Lower lobe of right lung (tissue), 2 donors: ENCODE data around the gene TBC1D8. TPM values are rescaled to one million over a fixed set of nuclear protein-coding genes. Genes with fewer than 3 reads are reported as not detected.

Source experiments
- ATAC-seq, 2 donors: fragments of 200-7000 bp; cut with Tn5 transposase; one replicate each; pipeline ENCODE4 v1.9.1; 2020 to 2022; ENCODE audit warnings: mild to moderate bottlenecking in 2 of 2, moderate library complexity in 2 of 2
- DNase-seq: peaks from one replicate; pipeline ENCODE4 v3.0.0-alpha.2; 2020
- H3K27ac ChIP-seq: fragments of 200-600 bp; one replicate; pipeline ENCODE4 v1.8.0; 2022
- H3K27me3 ChIP-seq: fragments of 200-600 bp; one replicate; pipeline ENCODE4 v1.8.0; 2022; ENCODE audit warnings: low read depth
- H3K36me3 ChIP-seq: fragments of 200-600 bp; one replicate; pipeline ENCODE4 v1.8.0; 2022; ENCODE audit warnings: mild to moderate bottlenecking
- H3K4me1 ChIP-seq: fragments of 200-600 bp; one replicate; pipeline ENCODE4 v1.8.0; 2022
- H3K4me3 ChIP-seq: fragments of 200-600 bp; one replicate; pipeline ENCODE4 v1.8.0; 2022; ENCODE audit warnings: mild to moderate bottlenecking
- H3K9me3 ChIP-seq: fragments of 200-600 bp; one replicate; pipeline ENCODE4 v1.8.0; 2022
- intact Hi-C: fragments of 100-400 bp; cut with DNase I; formaldehyde crosslinking; loops from one replicate; pipeline ENCODE4 v1.11.0; 2022
- total RNA-seq: library from RNA; stranded (reverse); fragmentation: NEBNext Ultra II Directional; extraction: Animal tissue kit (Norgen Biotek cat#: 25700); gene quantifications from one replicate; pipeline ENCODE4 v1.2.1, GENCODE V29; 2021
- TF ChIP-seq, protein P1 (sequence below): fragments of 200-600 bp; IDR thresholded peaks from one replicate; pipeline ENCODE4 v1.8.0; 2022; ENCODE audit warnings: antibody characterized with exemption, mild to moderate bottlenecking
- donor health status: DM: no; HTN: yes; CAD: no; lungs with severe emphysema.

The TBC1D8 gene
- total RNA-seq, 1 donor from 2014 or later = 30.2 TPM

GRCh38 chr2:100982431-100982861 lies 168.7 kb downstream of the TBC1D8 start:
- TF ChIP-seq, protein P1, sequence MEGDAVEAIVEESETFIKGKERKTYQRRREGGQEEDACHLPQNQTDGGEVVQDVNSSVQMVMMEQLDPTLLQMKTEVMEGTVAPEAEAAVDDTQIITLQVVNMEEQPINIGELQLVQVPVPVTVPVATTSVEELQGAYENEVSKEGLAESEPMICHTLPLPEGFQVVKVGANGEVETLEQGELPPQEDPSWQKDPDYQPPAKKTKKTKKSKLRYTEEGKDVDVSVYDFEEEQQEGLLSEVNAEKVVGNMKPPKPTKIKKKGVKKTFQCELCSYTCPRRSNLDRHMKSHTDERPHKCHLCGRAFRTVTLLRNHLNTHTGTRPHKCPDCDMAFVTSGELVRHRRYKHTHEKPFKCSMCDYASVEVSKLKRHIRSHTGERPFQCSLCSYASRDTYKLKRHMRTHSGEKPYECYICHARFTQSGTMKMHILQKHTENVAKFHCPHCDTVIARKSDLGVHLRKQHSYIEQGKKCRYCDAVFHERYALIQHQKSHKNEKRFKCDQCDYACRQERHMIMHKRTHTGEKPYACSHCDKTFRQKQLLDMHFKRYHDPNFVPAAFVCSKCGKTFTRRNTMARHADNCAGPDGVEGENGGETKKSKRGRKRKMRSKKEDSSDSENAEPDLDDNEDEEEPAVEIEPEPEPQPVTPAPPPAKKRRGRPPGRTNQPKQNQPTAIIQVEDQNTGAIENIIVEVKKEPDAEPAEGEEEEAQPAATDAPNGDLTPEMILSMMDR = no peak
- Histone ChIP-seq H3K36me3 (peaks cover 7% of the 10 kb centered on the region), H3K9me3 (no peaks in the 10 kb centered on the region), H3K4me3 (no peak overlapping the region), H3K4me1 (no peaks in the 10 kb centered on the region), H3K27me3 (no peaks in the 10 kb centered on the region), H3K27ac (no peak overlapping the region)
- ATAC-seq (no peak), DNase-seq (no peak)
- intact Hi-C loops = loop anchor here (10.0 kb wide), 1 partner anchor 258 kb away; no protein-coding TSS in a partner anchor

- Histone ChIP-seq H3K27ac (no peak overlapping the region), H3K9me3 (no peaks in the 10 kb centered on the region), H3K36me3 (peaks cover 7% of the 10 kb centered on the region), H3K4me3 (no peak overlapping the region), H3K4me1 (no peaks in the 10 kb centered on the region), H3K27me3 (no peaks in the 10 kb centered on the region)
- no peak for ATAC-seq
- intact Hi-C loops = loop anchor here (10.0 kb wide), 1 partner anchor 256 kb away; no protein-coding TSS in a partner anchor
- DNase-seq = no peak
- TF ChIP-seq, protein P1 = no peak
These were observed 170.2 kb downstream of the TBC1D8 start for GRCh38 chr2:100981011-100981410.

DNA sequence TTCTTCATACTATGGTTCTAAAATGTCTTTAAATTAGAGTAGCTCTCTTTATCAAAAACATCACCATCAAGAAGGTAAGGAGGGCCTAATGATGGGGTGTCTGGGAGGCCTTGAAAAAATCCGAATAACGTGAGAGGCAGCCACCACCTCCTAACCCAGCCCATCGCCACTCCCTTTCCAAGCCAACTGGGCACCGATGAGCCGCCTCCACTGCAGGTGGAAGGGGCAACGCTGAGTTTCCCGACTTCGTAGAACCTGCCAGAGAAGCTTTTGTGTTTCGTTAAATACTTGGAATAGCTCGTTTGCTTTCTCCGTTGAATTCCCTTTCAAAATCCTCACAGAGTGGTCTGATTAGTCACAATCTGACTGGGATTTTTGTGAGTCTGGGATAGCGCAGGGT lies 171.1 kb downstream of the TBC1D8 start:
- intact Hi-C loops = loop anchor here (10.0 kb wide), 1 partner anchor 255 kb away; no protein-coding TSS in a partner anchor
- ATAC-seq (no peak), DNase-seq (no peak)
- H3K4me1 ChIP-seq = no peaks in the 10 kb centered on the region
- H3K27ac ChIP-seq = no peak overlapping the region
- no peaks in the 10 kb centered on the region for H3K9me3 ChIP-seq
- TF ChIP-seq, protein P1 = no peak
- H3K36me3 ChIP-seq = peaks cover 14% of the 10 kb centered on the region
- H3K27me3 ChIP-seq = no peaks in the 10 kb centered on the region
- H3K4me3 ChIP-seq = no peak overlapping the region

GRCh38 chr2:100978582-100979191 lies 172.5 kb downstream of the TBC1D8 start:
- H3K9me3 ChIP-seq = no peaks in the 10 kb centered on the region
- ATAC-seq = no peak
- H3K4me3 ChIP-seq = no peak overlapping the region
- H3K36me3 ChIP-seq = peaks cover 14% of the 10 kb centered on the region
- H3K4me1 ChIP-seq = no peaks in the 10 kb centered on the region
- TF ChIP-seq, protein P1 = no peak
- no peak overlapping the region for H3K27ac ChIP-seq
- intact Hi-C loops = no loop called here
- DNase-seq = no peak
- no peaks in the 10 kb centered on the region for H3K27me3 ChIP-seq

DNA sequence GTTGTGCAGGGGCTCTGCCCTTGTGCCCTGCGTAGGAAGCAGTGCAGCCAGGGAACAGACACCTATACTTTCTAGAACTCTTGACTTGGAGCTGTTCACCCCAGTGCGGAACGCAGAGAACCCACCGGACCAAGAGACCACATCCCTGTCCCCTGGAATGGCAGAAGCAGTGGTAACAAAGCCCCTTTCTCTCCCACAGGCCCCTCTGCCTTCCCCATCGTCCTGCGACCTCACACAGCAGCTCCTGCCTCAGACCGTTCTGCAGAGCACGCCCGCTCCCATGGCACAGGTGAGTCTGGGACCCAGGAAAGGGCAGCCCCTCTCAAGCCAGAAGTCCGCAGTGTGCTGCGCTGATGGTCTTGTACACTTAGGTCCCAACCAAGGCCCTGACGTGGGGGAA lies 173.7 kb downstream of the TBC1D8 start:
- Histone ChIP-seq H3K27ac (no peak overlapping the region), H3K36me3 (peaks cover 12% of the 10 kb centered on the region), H3K4me3 (no peak overlapping the region), H3K9me3 (no peaks in the 10 kb centered on the region), H3K4me1 (no peaks in the 10 kb centered on the region), H3K27me3 (no peaks in the 10 kb centered on the region)
- ATAC-seq (no peak), DNase-seq (no peak)
- TF ChIP-seq, protein P1 = no peak
- intact Hi-C loops = no loop called here
